Activated T-helper 1 cell treated with Interleukin-2 at 50 U/mL for 16 hours (primary cell): Measurements from ENCODE around the gene LTO1.

Experiments
- DNase-seq: peaks from one replicate; pipeline ENCODE4 v3.0.0-alpha.2; 2020; ENCODE audit warnings: low read depth

The LTO1 gene

DNA sequence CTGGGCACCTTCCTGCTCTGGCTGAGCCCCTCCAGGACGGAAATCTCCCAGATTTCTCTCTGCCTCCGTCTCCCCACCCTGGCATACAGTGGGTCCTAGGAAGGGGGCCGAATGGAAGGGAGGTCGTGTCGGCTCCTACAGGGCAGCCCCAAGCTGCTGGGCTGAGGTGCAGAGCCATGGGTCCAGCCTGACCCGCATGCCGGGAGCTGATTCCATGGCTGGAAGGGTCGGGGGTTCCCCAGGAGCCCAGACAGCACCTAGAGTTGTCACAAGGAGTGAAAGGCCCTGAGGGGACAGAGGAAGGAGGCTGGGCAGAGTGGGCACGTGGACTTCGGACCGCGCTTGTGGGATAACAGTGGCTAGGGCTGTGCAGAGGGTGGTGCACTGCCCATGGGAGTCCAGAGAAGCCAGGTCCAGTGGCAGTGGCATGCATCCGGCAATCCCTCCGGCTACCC, 17.7 kb downstream of the LTO1 start:
- no peak for DNase-seq

GRCh38 chr11:69656536-69657455, 18.4 kb downstream of the LTO1 start:
- no peak for DNase-seq

DNA sequence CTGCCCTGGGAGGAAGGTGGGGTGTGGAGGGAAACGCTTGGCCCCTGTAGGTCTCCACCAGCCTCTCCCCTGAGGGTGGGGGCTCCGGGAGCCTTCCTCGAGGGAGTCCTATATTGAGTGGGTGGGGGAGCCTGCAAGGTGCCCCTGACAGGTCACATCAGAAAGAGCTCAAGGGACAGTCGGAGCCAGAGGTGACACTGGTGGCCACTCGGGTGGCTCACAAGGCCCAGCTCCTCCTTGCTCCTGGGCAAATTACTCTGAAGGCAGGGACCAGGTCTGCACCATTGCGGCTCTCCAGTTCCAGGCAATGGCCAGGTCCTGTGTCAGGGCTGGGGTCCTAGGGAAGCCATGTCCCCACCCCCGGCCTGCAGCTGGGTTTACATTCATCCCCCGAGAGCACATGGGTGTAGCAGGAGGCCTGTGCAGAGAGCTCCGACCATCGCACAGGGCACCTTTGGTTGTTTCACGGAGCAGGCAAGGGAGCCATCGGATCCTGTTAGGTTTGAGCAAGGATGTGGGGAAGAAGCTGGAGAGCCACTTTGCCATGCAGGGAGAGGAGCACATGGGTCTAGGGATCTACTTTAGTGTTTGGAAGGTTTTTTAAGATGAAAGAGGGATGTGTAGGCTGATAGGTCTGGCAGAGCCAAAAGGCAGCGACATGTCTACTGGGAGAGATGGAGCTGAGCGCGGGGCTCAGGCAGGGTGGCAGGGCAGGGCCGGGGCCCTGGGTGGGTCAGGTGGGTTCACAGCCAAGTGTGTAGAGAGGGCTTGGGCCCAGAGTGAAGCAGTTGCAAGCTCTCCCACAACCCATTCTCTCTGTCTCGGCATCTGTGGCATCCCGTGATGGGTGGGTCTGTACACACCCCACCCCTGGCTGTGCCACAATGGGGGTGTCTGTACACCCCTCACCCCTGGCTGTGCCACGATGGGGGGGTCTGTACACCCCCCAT, 19.4 kb downstream of the LTO1 start:
- DNase-seq: no peak

DNA sequence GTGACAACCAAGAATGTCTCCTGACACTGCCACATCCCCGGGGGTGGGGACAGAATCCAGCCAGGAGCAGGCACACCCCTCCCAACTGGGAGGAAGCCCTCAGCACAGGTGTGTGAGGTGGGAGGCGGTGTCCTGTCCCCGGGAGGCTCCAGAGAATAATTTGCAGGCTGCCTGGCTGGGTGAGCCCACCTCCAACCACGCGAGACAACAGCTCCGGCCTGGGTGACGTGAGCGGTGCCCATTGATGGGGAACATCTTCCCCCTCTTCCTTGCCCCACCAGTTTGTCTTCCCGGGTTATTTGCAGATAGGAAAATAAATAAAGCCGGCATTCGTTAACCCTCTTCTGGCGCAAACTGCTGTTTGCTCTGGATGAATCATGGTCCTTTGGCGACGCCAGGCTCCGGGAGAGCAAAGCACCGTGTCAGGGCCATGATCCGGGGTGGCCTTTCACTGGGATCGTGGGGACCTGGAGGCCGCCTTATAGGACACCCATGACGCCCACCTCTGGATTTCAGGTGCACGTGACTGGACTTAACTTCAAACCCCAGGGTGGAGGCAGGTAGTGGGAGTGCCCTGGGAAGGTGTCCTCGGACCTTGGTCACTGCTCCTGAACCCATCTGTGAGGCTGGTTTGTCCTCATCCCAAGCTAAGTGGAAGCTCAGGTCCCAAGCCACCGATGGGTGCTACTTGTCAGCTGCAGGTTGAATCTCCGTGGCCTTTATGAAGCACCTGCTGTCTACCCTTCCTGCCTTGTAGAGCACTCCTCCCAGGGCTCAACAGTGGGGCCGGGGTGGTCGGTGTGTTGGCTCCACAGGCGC, 20.3 kb downstream of the LTO1 start:
- DNase-seq: no peak

DNA sequence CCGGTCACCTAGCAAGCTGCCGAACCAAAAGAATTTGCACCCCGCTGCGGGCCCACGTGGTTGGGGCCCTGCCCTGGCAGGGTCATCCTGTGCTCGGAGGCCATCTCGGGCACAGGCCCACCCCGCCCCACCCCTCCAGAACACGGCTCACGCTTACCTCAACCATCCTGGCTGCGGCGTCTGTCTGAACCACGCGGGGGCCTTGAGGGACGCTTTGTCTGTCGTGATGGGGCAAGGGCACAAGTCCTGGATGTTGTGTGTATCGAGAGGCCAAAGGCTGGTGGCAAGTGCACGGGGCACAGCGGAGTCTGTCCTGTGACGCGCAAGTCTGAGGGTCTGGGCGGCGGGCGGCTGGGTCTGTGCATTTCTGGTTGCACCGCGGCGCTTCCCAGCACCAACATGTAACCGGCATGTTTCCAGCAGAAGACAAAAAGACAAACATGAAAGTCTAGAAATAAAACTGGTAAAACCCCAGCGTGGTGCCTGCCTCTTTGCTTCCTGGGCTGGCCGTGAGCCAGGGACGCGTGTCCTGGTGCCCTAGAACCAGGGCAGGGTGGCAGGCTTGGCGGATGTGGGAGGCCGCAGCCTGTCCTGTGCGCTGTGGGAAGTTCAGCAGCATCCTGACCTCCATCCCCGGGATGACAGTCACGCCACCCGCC, 21.0 kb downstream of the LTO1 start:
- DNase-seq: no peak

GRCh38 chr11:69653406-69653960, 21.7 kb downstream of the LTO1 start:
- no peak for DNase-seq

DNA sequence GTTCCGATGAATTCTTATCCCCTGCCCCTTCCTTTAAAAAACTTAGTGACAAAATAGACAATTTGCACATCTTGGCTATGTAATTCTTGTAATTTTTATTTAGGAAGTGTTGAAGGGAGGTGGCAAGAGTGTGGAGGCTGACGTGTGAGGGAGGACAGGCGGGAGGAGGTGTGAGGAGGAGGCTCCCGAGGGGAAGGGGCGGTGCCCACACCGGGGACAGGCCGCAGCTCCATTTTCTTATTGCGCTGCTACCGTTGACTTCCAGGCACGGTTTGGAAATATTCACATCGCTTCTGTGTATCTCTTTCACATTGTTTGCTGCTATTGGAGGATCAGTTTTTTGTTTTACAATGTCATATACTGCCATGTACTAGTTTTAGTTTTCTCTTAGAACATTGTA, 22.2 kb downstream of the LTO1 start:
- no peak for DNase-seq

- no peak for DNase-seq
Observed at GRCh38 chr11:69651834-69652620, 23.1 kb downstream of the LTO1 start.

GRCh38 chr11:69650832-69651344, 24.3 kb downstream of the LTO1 start:
- no peak for DNase-seq

DNA sequence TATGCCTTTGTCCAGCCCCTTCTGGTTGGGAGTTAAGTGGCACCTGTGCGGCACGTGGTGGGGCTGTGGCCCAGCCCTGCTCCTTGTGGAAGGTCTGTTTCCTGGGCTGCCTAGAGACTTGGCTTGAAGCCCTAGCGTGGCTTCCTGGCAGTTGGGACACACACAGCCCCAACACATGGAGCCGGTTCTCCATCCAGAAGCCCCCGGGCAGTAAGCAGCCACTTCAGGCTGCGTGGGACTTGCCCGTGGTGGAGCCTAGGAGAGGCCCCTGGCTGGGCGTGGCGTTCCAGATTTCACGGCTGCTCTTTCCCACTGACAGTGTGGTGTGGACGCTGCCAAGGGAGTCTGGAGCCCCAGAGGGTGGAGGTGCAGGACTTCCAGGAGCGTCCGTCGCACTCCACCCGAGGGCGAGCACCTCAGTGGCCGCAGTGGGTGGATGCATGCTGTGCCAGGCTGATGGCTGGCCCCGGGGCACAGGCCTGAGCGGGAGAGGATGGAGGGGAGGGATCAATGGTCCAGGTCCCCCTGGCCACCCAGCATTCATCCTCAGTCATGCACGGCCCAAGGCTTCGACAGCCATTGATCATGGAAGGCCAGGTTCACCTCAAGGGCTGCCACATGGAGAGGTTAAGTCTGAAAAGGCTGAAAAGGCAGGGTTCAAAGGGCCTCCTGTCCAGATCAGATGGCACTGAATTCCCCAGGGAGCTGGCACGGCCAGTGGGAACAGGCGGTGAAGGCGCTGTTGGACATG, 24.9 kb downstream of the LTO1 start:
- no peak for DNase-seq

- DNase-seq: no peak
Observed at GRCh38 chr11:69649576-69649900, 25.6 kb downstream of the LTO1 start.

DNA sequence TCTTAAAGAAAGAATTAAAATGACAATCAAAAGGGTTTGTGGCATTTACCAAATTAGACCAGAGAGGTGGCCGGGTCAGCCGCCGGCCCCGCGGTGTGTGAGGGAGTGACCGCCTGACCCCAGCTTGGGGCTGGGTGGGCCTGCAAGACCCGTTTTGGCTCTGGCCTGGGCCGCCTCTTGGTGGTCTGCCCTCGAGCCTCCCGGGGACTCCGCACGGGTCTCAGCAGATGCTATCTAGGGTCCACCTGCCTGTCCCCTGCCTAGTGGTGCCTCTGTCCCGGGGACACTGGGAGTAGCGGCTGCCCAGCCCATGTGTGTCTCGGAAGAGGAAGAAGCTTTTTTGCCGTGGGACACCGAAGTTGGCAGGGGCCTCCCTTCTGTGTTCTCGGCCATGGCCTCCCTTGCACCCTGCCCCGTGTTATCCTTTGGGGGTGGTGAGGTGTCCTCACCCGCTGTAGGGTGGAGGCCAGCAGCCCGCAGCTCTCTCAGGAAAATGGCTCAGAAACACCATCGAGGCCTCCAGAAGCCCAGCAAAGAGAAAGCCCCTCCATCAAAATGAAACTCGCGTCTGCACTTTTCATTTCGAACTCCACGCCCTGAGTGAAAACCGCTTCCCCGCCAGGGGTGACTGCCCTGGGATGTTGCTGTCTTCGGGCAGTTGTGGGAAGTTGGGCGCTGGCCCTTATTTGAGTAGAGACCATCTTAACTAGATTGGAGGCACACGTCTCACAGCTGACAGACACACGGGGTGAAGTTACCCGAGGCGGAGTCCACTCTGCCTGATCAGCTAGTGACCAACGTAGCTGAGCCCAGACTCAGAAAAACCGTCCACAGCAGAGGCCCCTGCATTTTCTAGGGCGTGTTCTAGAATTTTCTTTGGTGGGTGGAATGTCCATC, 26.2 kb downstream of the LTO1 start:
- no peak for DNase-seq

DNA sequence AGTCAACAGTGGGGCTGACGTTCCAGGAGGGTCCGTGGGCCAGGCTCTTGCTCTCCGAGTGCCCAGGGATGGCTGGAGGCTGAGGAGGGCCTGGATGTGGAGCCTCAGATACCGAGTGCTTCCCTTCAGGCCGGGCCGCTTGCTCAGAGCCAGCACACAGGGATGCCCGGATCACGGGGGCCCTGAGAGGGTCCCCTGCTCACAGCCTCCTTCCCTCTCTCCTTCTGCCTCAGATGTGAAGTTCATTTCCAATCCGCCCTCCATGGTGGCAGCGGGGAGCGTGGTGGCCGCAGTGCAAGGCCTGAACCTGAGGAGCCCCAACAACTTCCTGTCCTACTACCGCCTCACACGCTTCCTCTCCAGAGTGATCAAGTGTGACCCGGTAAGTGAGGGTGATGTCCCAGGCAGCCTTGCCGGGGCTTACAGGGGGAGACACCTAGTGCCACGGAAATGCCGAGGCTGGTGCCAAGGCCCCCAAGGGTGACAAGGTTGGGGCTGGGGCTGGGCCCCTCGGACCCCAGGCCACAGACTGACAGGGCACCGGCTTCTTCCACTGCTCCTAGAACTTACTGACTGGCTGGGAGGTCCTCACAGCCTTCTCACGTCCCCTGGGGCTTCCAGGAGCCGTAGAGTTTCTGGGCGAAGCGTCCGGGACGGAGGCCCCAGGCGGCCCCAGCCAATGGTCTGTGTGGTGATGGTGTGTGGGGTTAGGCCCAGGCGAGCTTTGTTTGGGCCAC, 27.2 kb downstream of the LTO1 start:
- DNase-seq: no peak

DNA sequence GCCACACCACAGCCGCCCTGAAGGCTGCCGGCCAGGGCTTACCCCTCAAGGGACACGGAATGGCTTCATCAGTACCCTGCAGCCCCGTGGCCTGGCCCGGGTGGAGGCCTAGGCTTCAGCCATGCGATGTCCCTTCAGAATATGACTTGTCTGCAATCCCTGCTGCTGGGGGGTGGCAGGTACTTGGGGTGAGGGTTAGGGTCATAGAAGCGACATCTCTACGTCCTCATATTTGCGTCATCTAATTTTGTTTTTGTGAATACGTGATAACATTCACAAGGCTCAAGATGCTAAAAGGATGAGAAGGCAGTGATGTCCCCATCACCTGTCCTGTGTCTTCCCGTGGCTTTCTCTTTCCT, 27.8 kb downstream of the LTO1 start:
- no peak for DNase-seq

DNA sequence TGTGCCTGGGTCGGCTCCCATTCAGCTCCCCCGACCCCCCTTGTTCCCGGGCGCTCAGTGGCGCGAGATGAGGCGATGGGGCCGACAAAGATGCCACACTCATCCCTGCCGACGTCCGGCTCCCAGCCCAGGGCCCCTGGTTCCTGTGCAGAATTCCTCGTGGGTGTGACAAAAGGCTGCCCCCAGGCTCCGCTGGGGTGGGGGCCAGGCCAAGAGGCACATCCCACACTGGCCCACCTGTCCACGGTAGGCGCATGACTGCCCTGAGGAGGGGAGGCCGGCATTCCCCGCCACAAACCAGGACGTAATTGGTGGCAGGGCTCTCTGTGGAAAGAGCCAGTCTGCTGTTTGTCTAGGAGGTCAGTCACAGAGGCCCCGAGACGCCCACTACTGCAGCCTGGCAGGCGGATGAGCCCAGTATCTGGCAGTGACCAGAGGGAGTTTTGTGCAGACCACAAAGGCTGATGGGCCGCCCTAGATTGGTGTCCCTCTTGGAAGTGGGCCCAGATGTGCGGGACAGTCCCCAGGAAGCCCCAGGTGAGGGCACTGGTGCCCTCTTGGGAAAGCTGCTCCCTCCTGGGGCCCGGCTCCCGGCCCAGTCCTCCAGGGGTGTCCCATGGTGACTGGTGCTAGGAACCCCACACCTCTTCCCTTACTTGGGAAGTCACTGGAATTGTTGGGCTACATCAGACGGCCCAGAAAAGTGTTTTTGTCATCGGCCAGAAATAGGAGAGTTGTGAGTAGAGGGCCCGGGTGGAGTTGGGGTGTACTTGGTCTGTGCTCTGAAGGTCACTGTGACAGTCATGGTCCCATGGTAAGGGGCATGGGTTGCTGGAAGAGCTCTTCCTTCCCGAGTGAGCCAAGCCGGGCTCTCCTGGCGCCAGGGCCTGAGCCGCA, 28.4 kb downstream of the LTO1 start:
- no peak for DNase-seq

- no peak for DNase-seq
Observed at GRCh38 chr11:69645801-69646492, 29.2 kb downstream of the LTO1 start.
